ENCODE results near the gene EYS. TPM values are rescaled to one million over a fixed set of nuclear protein-coding genes. Genes with fewer than 3 reads are reported as not detected.
"Not testable (repeated sequence)": the region's sequence is repeated elsewhere in the genome, so short reads cannot be mapped to it uniquely, and the experiment has no call there.

EYS gene
- total RNA-seq, 1 experiment from 2014 or later: not detected

GRCh38 chr6:63856271-63856670 lies 1850.8 kb downstream of the EYS start:
- Mint-ChIP-seq H3K9me3 (ENCODE audit: unreplicated experiment) (peaks cover 6% of the 10 kb centered on the region), H3K27ac (ENCODE audit: unreplicated experiment) (no peak overlapping the region), H3K27me3 (ENCODE audit: insufficient read depth, unreplicated experiment) (peaks cover 4% of the 10 kb centered on the region), H3K36me3 (ENCODE audit: insufficient read depth, unreplicated experiment) (no peaks in the 10 kb centered on the region), H3K4me3 (ENCODE audit: unreplicated experiment) (no peak overlapping the region), H3K4me1 (ENCODE audit: low read depth, unreplicated experiment) (no peaks in the 10 kb centered on the region)
- ChIA-PET CTCF (no interaction called here), POLR2A (no interaction called here)
- no peaks in the 10 kb centered on the region for H3K9me3 ChIP-seq
- no peak for DNase-seq
- H3K36me3 ChIP-seq (ENCODE audit: control insufficient read depth, insufficient read depth, low read length): no peaks in the 10 kb centered on the region
- H3K4me1 ChIP-seq: no peaks in the 10 kb centered on the region
- no TSS peak for BruUV-seq (replicated peaks)
- TF ChIP-seq CTCF (IDR thresholded peaks at IDR 0.05; ENCODE audit: insufficient read depth in 1 of 2, low read depth in 1 of 2, low read length in 1 of 2, severe bottlenecking in 1 of 2, unreplicated experiment in 1 of 2): no peak
- no peak overlapping the region for H3K4me3 ChIP-seq (ENCODE audit: low read depth, low read length)
- H3K27me3 ChIP-seq (replicated peaks; ENCODE audit: control insufficient read depth, insufficient read depth, low read length): no peaks in the 10 kb centered on the region
- intact Hi-C loops (cut with micrococcal nuclease; ENCODE audit: unreplicated experiment): no loop called here

- no peaks in the 10 kb centered on the region for H3K36me3 ChIP-seq (ENCODE audit: control insufficient read depth, insufficient read depth, low read length)
- TF ChIP-seq CTCF (IDR thresholded peaks at IDR 0.05; ENCODE audit: insufficient read depth in 1 of 2, low read depth in 1 of 2, low read length in 1 of 2, severe bottlenecking in 1 of 2, unreplicated experiment in 1 of 2): no peak
- Mint-ChIP-seq H3K4me1 (ENCODE audit: low read depth, unreplicated experiment) (no peaks in the 10 kb centered on the region), H3K27me3 (ENCODE audit: insufficient read depth, unreplicated experiment) (peaks cover 3% of the 10 kb centered on the region), H3K9me3 (ENCODE audit: unreplicated experiment) (no peaks in the 10 kb centered on the region), H3K4me3 (ENCODE audit: unreplicated experiment) (no peak overlapping the region), H3K36me3 (ENCODE audit: insufficient read depth, unreplicated experiment) (no peaks in the 10 kb centered on the region), H3K27ac (ENCODE audit: unreplicated experiment) (no peak overlapping the region)
- intact Hi-C loops (cut with micrococcal nuclease; ENCODE audit: unreplicated experiment): no loop called here
- no peaks in the 10 kb centered on the region for H3K4me1 ChIP-seq
- no peak for DNase-seq
- H3K27me3 ChIP-seq (replicated peaks; ENCODE audit: control insufficient read depth, insufficient read depth, low read length): no peaks in the 10 kb centered on the region
- no peaks in the 10 kb centered on the region for H3K9me3 ChIP-seq
- no peak overlapping the region for H3K4me3 ChIP-seq (ENCODE audit: low read depth, low read length)
- POLR2A ChIA-PET: no interaction called here
- CTCF ChIA-PET: no interaction called here
- BruUV-seq (replicated peaks): no TSS peak
These were observed 1862.7 kb downstream of the EYS start for GRCh38 chr6:63844287-63844686.

- Mint-ChIP-seq H3K4me3 (ENCODE audit: unreplicated experiment) (no peak overlapping the region), H3K36me3 (ENCODE audit: insufficient read depth, unreplicated experiment) (no peaks in the 10 kb centered on the region), H3K27me3 (ENCODE audit: insufficient read depth, unreplicated experiment) (no peaks in the 10 kb centered on the region), H3K4me1 (ENCODE audit: low read depth, unreplicated experiment) (no peaks in the 10 kb centered on the region), H3K27ac (ENCODE audit: unreplicated experiment) (no peak overlapping the region), H3K9me3 (ENCODE audit: unreplicated experiment) (no peaks in the 10 kb centered on the region)
- H3K9me3 ChIP-seq: no peaks in the 10 kb centered on the region
- no peaks in the 10 kb centered on the region for H3K36me3 ChIP-seq (ENCODE audit: control insufficient read depth, insufficient read depth, low read length)
- DNase-seq: no peak
- no peak for TF ChIP-seq CTCF (IDR thresholded peaks at IDR 0.05; ENCODE audit: insufficient read depth in 1 of 2, low read depth in 1 of 2, low read length in 1 of 2, severe bottlenecking in 1 of 2, unreplicated experiment in 1 of 2)
- no peak overlapping the region for H3K4me3 ChIP-seq (ENCODE audit: low read depth, low read length)
- intact Hi-C loops (cut with micrococcal nuclease; ENCODE audit: unreplicated experiment): no loop called here
- CTCF ChIA-PET: no interaction called here
- H3K4me1 ChIP-seq: no peaks in the 10 kb centered on the region
- no TSS peak for BruUV-seq (replicated peaks)
- POLR2A ChIA-PET: no interaction called here
- H3K27me3 ChIP-seq (replicated peaks; ENCODE audit: control insufficient read depth, insufficient read depth, low read length): no peaks in the 10 kb centered on the region
These were observed 1867.5 kb downstream of the EYS start for GRCh38 chr6:63839485-63839884.

- H3K27me3 Mint-ChIP-seq (ENCODE audit: insufficient read depth, unreplicated experiment): peaks cover 18% of the 10 kb centered on the region
- H3K9me3 Mint-ChIP-seq (ENCODE audit: unreplicated experiment); intact Hi-C loops (cut with micrococcal nuclease; ENCODE audit: unreplicated experiment); H3K4me1 Mint-ChIP-seq (ENCODE audit: low read depth, unreplicated experiment); DNase-seq; POLR2A ChIA-PET; H3K4me1 ChIP-seq; H3K9me3 ChIP-seq; H3K27ac Mint-ChIP-seq (ENCODE audit: unreplicated experiment); H3K4me3 ChIP-seq (ENCODE audit: low read depth, low read length); BruUV-seq (replicated peaks); H3K4me3 Mint-ChIP-seq (ENCODE audit: unreplicated experiment); CTCF ChIA-PET; H3K27me3 ChIP-seq (replicated peaks; ENCODE audit: control insufficient read depth, insufficient read depth, low read length); H3K36me3 ChIP-seq (ENCODE audit: control insufficient read depth, insufficient read depth, low read length); H3K36me3 Mint-ChIP-seq (ENCODE audit: insufficient read depth, unreplicated experiment): not testable (repeated sequence)
These were observed 1878.3 kb downstream of the EYS start for GRCh38 chr6:63828678-63829077.

Measured in Caco-2 (cell line).